Measurements from ENCODE around the gene ZNF133.

Gene ZNF133

GRCh38 chr20:18364768-18365167 is 76.4 kb downstream of the ZNF133 start:
- no peak for DNase-seq

Data from GF-D8 (cell line).